Bronchial epithelial cell (primary cell): ENCODE data around the gene DNAJC5. TPM values are rescaled to one million over a fixed set of nuclear protein-coding genes. Genes with fewer than 3 reads are reported as not detected.

Experiments used
- DNase-seq: peaks from one replicate; pipeline ENCODE4 v3.0.0-alpha.2; 2010; ENCODE audit warnings: low read depth
- FAIRE-seq: peaks from 2 replicates; lab custom pipeline; 2011; peaks lifted over from hg19 to GRCh38; lab: Jason Lieb, UNC
- H3K27me3 ChIP-seq: 2 replicates; pipeline ENCODE4 v1.5.1; 2011; ENCODE audit warnings: low read length; ENCODE audit not compliant: control insufficient read depth, insufficient read depth
- H3K36me3 ChIP-seq: 2 replicates; pipeline ENCODE4 v1.5.1; 2011; ENCODE audit warnings: low read length; ENCODE audit not compliant: control insufficient read depth, insufficient read depth
- H3K4me3 ChIP-seq: 2 replicates; pipeline ENCODE4 v1.5.1; 2011; ENCODE audit warnings: mild to moderate bottlenecking, low read depth, low read length, control low read depth
- total RNA-seq: library from RNA; depleted of rRNA; stranded (reverse); fragments of >200 nt; gene quantifications from 2 replicates; pipeline ENCODE4 v1.2.1, GENCODE V29; 2014
- TF ChIP-seq, protein P1 (sequence below): IDR thresholded peaks from 2 replicates; pipeline ENCODE4 v1.5.1; 2011; ENCODE audit warnings: mild to moderate bottlenecking, moderate library complexity, low read length, control low read depth, inconsistent platforms; ENCODE audit not compliant: insufficient read depth, severe bottlenecking

The DNAJC5 gene
- total RNA-seq, 1 donor from 2014 or later, result 121 TPM

DNA sequence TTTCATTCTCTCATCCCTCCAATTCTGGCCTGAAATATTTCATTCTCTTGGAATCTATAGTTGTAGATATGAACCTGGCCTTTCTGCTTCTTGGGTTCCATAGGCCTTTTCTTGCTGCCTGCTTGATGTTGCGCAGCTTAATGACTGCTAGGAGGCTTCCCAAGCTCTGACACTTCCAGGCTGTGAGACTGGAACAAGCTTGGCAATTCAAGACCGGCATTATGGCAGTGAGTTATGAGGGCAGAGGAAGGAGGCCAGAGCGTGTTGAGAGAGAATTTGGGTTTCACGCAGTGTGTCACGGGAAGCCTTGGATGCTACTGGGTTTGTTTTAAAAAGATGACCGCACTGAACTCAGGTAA lies 948 bp upstream of the DNAJC5 start:
- Histone ChIP-seq H3K36me3 (peaks cover 24% of the 10 kb centered on the region), H3K4me3 (peak overlapping the region; percentile 58), H3K27me3 (no peaks in the 10 kb centered on the region)
- no peak for DNase-seq
- TF ChIP-seq, protein P1, sequence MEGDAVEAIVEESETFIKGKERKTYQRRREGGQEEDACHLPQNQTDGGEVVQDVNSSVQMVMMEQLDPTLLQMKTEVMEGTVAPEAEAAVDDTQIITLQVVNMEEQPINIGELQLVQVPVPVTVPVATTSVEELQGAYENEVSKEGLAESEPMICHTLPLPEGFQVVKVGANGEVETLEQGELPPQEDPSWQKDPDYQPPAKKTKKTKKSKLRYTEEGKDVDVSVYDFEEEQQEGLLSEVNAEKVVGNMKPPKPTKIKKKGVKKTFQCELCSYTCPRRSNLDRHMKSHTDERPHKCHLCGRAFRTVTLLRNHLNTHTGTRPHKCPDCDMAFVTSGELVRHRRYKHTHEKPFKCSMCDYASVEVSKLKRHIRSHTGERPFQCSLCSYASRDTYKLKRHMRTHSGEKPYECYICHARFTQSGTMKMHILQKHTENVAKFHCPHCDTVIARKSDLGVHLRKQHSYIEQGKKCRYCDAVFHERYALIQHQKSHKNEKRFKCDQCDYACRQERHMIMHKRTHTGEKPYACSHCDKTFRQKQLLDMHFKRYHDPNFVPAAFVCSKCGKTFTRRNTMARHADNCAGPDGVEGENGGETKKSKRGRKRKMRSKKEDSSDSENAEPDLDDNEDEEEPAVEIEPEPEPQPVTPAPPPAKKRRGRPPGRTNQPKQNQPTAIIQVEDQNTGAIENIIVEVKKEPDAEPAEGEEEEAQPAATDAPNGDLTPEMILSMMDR, result no peak
- no peak for FAIRE-seq

DNA sequence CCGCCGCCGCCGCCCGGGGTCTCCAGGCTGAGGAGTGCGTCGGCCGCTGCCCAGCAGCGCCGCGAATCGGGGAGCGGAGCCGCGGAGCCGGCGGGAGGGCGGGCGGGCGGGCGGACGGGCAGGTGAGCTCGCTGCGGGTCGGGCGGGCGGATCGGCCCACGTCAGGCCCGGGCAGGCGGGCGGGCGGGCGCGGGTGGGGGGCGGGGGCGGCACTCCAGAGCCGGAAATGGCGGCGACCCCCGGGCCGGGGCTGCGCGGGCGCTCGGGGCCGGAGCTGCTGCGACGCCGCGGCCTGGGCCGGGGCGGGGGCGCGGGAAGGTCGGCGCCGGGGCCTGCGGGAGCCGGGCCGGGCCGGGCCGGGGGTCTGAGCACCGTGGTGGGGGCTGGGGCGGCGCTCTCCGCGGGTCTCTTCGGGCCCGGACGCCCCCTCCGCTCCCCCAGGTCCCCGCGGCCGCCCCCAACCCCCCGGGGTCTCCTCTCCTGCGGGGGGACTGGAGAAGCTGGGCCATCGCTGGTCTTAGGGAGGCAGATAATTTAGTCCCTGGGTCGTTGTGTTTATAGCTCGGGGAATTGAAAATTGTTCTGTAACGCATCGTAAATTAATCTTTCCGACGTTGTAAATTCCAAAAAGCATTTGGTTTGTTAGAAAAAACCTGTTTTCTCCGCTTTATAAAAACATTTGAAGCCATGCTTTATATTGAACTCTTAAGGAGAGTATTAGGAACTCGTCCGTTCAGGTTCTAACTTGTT lies 451 bp downstream of the DNAJC5 start:
- no peak for FAIRE-seq
- H3K36me3 ChIP-seq, result peaks cover 21% of the 10 kb centered on the region
- DNase-seq, result no peak
- H3K4me3 ChIP-seq, result peak overlapping the region; percentile 58
- TF ChIP-seq, protein P1, result no peak
- H3K27me3 ChIP-seq, result no peaks in the 10 kb centered on the region

DNA sequence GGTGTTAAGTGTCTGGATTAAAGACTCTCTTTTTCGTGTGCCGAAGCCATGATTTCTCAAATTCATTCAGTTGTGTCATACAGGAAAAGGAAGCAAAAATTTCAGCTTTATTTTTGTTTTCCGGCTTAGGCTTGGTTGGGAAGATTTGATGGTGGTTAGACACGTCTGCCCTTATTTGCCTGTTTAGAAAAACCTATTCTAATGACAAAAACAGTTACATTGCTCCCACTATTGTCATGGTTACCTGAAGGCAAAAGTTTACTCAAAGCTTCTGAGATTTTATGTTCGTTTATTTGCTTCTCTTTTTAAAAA lies 982 bp downstream of the DNAJC5 start:
- peak overlapping the region; percentile 58 for H3K4me3 ChIP-seq
- TF ChIP-seq, protein P1, result no peak
- DNase-seq (peak; percentile 79), FAIRE-seq (no peak)
- no peaks in the 10 kb centered on the region for H3K27me3 ChIP-seq
- H3K36me3 ChIP-seq, result peaks cover 17% of the 10 kb centered on the region

DNA sequence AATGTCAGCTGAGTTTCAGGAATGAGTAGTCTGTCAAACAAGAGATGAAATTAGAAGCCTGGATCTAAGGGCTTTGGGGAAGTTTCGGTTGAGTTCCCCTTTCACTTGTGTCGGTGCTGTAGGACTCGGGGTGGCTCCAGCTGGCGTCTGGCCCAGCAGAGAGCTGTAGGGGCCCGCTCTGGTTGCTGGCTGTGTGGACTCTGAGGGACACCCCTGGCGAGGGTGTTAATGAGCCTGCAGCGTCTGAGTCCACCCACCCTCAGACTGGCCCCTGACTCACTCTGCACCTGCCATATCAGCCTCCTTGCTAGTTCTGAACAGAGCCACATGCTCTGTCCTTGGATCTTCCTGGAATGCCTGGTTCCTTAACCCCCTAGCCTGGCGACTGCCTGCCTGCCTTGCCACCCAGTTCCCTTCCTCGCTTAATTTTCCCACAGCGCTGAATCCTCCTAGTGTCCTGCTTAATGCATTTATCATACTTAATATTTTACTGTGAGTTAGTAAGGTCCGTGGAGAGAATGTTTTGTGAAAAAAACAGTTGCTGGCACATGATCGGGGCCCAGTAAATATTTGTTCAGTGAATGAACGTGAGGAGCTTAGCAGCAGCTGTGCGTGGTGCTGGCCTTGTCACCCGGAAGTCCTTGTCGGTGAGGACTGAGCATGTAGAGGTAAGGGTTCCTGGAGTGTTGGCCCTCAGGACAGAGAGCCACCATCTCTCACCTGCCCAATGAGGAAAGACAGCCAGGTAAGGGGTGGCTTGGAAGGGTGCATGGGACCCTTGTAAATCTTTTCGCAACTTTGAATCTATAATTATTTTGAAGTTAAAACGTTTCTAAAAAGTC lies 1.6 kb downstream of the DNAJC5 start:
- Histone ChIP-seq H3K27me3 (no peaks in the 10 kb centered on the region), H3K4me3 (peak overlapping the region; percentile 58), H3K36me3 (peaks cover 14% of the 10 kb centered on the region)
- TF ChIP-seq, protein P1, result no peak
- DNase-seq (peak; percentile 31), FAIRE-seq (no peak)

DNA sequence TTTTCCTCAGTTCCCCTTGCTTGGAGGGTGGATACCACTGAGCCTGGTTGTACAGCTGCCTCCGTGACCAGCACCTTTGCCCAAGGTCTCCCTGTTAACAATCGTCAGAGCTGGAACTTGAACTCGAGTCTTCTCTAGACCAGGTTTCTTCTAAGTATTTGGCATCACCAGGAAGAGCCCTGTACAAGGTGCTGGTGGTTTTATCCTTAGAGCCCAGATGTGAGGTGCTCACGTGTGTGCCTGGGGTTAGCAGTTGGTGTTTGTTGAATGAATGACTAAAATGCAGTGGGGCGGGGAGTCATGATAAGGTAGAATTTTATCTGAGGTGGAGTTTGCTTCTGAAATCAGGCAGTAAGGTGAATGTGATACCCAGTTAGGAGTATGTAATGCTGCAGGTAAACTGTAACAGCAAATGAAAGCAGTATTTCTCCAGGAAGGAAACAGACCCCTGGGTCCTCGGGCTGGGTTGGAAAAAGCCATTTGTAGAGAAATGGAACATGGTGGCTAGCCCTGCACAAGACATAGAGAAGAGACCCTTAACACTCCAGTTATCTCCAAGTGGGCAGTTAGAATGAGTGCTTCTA lies 3.1 kb downstream of the DNAJC5 start:
- H3K36me3 ChIP-seq, result peaks cover 11% of the 10 kb centered on the region
- H3K27me3 ChIP-seq, result no peaks in the 10 kb centered on the region
- TF ChIP-seq, protein P1, result no peak
- DNase-seq, result no peak
- H3K4me3 ChIP-seq, result no peak overlapping the region
- no peak for FAIRE-seq
